T47D (cell line): ENCODE results near the gene IRF2.

Experiments
- DNase-seq, 2 experiments: peaks; one replicate each; pipeline versions ENCODE4 v3.0.0 to v3.0.0-alpha.2; 2011 to 2012; ENCODE audit warnings: low read depth in 1 of 2, low spot score in 1 of 2
- JUND ChIP-seq: IDR thresholded peaks from 2 replicates; pipeline ENCODE4 v1.6.1; 2012; ENCODE audit warnings: low read depth
- in situ Hi-C: cut with HindIII; loops from 2 replicates; pipeline ENCODE4 v1.10.0; 2016; ENCODE audit warnings: low sequenced_read_pairs, low pct_unique_long_range_greater_than_20kb

The IRF2 gene

DNA sequence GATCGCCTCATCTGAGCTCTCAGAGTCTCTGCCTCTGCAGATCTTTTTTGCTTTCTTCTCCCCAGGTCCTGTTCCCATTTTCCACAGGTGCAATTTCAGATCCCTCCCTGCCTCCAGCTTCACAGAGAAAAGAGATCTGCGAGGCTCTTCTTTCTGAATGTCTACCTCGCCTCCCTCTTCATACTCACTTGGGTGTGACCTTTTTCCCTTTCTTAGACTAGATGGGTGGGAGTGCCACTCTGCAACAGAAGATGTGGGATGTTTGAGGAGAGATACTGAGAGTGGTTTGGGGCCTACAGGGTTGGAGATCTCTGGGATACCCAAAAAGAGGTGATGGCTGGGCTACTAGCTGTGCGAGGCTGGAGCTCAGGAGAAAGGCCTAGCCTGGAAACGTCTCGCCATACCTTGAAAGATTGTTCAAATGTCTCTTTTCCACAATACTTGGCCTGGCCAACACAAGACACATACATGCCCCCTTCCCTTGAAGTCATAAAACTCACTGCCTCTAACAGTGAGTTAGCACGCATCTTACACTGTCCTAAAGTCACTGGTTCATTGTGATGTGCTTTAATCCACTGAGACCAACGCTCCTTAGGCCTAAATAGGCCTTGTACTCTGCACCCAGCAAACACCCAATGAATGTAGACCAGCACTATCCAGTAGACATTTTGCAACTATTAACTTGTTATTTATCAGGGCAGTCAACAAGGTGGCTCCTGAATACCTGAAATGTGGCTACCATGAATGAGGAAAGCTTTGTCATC, 33.6 kb downstream of the IRF2 start:
- no peak for DNase-seq
- no peak for TF ChIP-seq JUND
- in situ Hi-C loops = no loop called here

DNA sequence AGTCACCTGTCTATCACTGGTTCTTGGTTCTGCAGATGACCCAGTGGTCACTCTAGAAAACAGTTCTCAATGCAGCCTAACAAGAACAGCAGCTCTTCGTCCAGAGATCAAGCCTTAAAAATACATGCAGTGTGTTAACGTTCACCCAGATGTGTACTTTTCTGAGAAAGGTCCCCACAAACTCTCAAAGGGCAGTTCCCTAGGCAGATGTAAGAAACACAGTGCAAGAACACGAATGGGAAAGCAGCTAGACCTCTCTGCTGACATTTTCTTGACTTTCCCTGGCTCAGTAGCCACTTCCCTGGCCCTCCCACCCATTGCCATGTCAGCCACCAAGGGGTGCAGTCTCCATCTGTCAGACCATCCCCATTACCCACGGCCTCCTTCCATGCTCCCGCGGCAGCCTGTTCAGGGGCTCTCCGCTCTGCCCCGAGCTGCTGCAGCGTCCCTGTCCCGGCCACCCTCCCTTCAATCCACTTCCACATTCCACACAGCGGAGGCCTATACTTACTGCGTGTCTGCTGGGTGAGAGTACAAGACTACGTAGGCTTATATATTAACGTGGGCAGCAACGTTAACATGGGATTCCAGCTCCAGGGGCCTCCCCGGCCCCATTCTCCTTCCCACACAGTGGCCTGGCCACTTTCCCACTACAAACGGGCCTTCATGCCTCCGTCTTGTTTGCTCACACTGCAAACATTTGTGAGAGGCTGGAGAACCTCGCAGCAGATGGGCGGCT, 34.3 kb downstream of the IRF2 start:
- in situ Hi-C loops = no loop called here

GRCh38 chr4:184439386-184439785, 35.0 kb downstream of the IRF2 start:
- in situ Hi-C loops = no loop called here
- TF ChIP-seq JUND = no peak
- DNase-seq = no peak

More for the DNA sequence above, 34.3 kb downstream of the IRF2 start:
- no peak for TF ChIP-seq JUND
- DNase-seq = no peak

- in situ Hi-C loops = no loop called here
- no peak for TF ChIP-seq JUND
Observed at GRCh38 chr4:184438375-184438774, 36.0 kb downstream of the IRF2 start.

DNA sequence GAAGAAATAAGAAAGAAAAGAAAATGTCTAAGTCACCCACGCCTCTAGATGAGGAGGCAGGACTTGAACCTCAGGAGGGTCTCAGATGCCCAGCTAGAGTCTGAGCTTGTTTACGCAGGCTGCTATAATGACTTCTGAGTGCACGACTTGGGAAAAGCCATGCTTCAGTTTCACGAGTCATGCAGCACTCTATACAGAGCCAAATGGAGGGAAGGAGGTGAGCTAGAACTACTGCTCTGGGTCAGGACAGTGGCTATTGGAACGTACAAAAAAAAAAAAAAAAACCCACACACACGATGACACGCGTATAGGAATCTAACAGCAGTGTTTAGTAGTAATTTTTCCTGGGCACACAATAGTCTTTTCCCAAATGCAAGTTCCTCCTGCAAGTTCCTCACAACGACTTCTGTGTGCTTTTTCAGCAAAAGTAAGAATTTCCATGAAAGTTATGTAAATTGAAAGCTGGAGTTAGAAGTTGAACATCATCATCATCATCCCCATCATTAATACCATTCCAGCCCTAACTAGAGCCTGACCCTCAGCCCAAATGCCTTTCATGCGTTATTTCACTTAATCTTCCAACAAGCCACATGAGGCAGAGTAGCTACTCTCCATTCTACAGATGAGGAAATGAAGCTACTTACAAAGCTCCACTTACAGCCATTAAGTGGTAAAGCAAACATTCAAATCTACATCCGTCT, 36.6 kb downstream of the IRF2 start:
- in situ Hi-C loops = no loop called here
- DNase-seq = peak in 1 of 2 experiments; percentile 3
- no peak for TF ChIP-seq JUND

More at GRCh38 chr4:184438375-184438774, 36.0 kb downstream of the IRF2 start:
- no peak for DNase-seq

GRCh38 chr4:184434501-184435066, 39.8 kb downstream of the IRF2 start:
- in situ Hi-C loops = no loop called here
- DNase-seq = no peak
- TF ChIP-seq JUND = no peak

- no peak for DNase-seq
- TF ChIP-seq JUND = no peak
- in situ Hi-C loops = no loop called here
Observed at GRCh38 chr4:184434021-184434420, 40.3 kb downstream of the IRF2 start.

DNA sequence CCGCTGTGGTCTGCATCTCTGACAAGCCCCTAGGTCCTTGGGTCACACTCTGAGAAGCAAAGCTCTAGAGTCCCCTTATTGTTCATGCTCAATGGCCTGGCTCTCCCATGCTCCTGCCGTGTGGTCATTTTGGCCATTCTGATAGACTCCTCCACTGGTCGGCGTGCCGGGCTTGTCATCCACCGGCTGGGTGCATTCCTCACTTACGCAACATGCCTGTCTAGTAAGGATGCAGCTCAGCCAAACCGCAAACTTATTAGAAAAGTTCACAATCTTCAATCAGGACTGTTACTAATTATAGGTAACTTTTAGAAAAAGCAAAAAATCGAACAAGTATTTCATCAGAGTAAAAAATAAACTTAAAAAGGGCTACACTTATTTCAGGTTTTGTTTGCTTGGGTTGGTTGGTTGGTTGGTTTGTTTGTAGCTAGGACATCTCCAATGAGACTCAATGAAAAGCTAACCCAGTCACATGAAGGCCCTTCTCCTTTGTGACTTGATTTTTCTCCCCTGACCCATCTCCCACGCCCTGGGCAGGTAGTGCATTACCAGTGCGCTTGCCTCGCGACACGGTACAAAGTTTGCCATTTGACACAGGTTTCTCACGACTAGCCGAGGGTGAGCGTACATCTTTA, 41.0 kb downstream of the IRF2 start:
- in situ Hi-C loops = no loop called here
- no peak for TF ChIP-seq JUND
- no peak for DNase-seq

DNA sequence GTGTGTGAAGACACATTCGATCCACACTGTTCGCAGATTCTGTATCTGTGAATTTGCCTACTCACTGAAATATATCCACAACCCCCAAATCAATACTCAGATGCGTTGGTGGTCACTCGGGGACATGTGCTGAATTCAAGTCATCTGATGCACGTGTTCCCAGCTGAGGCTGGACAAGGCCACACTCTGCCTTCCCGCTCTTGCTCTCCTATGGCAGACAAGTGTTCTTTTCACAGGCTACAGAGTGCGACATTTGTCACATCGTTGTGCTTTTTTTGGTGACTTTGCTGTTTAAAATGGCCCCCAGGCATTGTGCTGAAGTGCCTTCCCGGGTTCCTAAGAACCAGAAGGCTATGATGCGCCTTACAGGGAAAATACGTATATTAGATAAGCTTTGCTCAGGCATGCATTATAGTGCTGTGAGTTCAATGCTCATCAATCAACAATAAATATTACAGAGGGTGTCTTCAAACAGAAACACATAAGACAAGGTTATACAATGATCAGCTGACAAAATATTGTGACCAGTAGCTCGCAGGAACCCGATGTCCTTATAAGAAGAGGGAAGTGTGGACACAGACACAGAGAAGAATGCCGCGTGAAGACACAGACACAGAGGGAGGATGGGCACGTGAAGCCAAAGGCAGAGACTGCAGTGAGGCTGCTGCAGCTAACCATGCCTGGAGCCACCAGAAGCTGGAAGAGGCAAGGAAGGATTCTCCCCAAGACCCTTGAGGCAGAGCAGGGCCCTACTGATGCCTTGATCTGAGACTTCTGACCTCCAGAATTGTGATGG, 42.0 kb downstream of the IRF2 start:
- in situ Hi-C loops = no loop called here
- DNase-seq = no peak
- no peak for TF ChIP-seq JUND

DNA sequence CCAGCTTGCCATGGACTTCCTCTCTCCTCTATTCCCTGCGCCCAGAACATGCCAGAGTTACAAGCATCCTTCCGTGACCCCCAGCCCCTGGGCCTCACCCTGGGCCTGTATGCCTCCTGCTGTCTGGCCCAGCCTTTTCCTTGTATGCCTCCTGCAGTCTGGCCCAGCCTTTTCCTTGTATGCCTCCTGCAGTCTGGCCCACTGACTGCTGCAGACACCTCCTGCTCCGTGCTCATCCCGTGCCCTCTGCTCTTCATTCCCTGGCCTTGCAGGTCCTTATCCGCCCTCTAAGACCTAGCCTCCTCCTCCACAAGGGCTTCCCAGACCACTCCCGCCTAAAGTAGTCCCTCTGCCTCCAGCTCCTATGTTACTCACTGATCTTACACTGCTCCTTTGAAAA, 44.2 kb downstream of the IRF2 start:
- no peak for DNase-seq
- in situ Hi-C loops = no loop called here
- no peak for TF ChIP-seq JUND

DNA sequence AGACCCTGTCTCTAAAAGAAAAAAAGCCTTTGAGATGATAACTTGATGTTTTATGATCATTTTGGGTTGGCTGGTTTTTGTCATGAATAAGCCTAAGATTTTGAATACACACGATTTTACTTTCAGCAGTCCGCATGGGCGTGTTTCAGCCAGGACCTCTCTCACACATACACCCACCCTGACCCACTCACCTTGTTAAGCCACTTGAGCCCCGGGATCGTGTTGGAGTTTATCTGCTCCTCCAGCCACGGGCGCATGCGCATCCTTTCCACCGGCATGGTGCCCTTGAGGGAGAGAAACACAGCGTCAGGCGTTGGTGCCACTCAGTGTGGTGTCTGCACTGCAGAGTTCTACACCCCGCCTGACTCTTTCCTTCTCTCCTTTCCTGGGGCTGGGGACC, 45.6 kb downstream of the IRF2 start:
- TF ChIP-seq JUND = no peak
- in situ Hi-C loops = no loop called here
- no peak for DNase-seq
